Measurements from ENCODE around the gene METAP1.

METAP1 gene

DNA sequence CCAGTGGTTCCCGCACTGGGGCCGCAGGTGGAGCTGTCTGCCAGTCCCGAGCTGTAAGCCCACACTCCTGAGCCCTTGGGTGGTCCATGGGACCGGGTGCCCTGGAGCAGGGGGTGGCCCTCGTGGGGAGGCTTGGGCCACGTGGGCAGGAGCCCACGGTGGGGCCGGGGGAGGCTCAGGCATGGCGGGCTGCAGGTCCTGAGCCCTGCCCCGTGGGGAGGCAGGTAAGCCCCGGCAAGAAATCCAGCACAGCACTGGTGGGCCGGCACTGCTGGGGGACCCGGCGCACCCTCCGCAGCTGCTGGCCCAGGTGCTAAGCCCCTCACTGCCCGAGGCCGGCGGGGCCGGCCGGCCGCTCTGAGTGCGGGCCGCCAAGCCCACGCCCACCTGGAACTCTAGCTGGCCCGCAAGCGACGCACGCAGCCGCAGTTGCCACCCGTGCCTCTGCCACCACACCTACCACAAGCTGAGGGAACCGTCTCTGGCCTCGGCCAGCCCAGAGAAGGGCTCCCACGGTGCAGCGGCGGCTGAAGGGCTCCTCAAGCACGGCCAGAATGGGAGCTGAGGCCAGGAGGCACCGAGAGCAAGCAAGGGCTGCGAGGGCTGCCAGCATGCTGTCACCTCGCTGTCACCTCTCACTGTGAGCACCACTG, 2.0 kb upstream of the METAP1 start:
- Histone ChIP-seq H3K27ac (no peak overlapping the region), H3K4me3 (no peak overlapping the region), H3K4me1 (peaks cover 0 to 23% (median 3%) of the 10 kb centered on the region in 4 donors), H3K27me3 (no peaks in the 10 kb centered on the region), H3K9me3 (no peaks in the 10 kb centered on the region), H3K36me3 (no peaks in the 10 kb centered on the region)
- intact Hi-C loops (cut with DNase I; ENCODE audit: low total_unique reads) = no loop called here
- TF ChIP-seq, protein P1, sequence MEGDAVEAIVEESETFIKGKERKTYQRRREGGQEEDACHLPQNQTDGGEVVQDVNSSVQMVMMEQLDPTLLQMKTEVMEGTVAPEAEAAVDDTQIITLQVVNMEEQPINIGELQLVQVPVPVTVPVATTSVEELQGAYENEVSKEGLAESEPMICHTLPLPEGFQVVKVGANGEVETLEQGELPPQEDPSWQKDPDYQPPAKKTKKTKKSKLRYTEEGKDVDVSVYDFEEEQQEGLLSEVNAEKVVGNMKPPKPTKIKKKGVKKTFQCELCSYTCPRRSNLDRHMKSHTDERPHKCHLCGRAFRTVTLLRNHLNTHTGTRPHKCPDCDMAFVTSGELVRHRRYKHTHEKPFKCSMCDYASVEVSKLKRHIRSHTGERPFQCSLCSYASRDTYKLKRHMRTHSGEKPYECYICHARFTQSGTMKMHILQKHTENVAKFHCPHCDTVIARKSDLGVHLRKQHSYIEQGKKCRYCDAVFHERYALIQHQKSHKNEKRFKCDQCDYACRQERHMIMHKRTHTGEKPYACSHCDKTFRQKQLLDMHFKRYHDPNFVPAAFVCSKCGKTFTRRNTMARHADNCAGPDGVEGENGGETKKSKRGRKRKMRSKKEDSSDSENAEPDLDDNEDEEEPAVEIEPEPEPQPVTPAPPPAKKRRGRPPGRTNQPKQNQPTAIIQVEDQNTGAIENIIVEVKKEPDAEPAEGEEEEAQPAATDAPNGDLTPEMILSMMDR (IDR thresholded peaks at IDR 0.05) = no peak
- no peak for DNase-seq

- H3K36me3 ChIP-seq = no peaks in the 10 kb centered on the region
- peak overlapping the region; percentile 79 to 100 for H3K4me3 ChIP-seq
- H3K4me1 ChIP-seq = peaks cover 0 to 23% (median 3%) of the 10 kb centered on the region in 4 donors
- peak overlapping the region; percentile 87 for H3K27ac ChIP-seq
- intact Hi-C loops (cut with DNase I; ENCODE audit: low total_unique reads) = loop anchor here (1.0 to 5.0 kb wide), 2 partner anchors 63 to 64 kb away; no protein-coding TSS in a partner anchor
- H3K27me3 ChIP-seq = no peaks in the 10 kb centered on the region
- no peaks in the 10 kb centered on the region for H3K9me3 ChIP-seq
- TF ChIP-seq, protein P1 (IDR thresholded peaks at IDR 0.05) = no peak
- no peak for DNase-seq
Observed at GRCh38 chr4:98994474-98995182, 893 bp upstream of the METAP1 start.

DNA sequence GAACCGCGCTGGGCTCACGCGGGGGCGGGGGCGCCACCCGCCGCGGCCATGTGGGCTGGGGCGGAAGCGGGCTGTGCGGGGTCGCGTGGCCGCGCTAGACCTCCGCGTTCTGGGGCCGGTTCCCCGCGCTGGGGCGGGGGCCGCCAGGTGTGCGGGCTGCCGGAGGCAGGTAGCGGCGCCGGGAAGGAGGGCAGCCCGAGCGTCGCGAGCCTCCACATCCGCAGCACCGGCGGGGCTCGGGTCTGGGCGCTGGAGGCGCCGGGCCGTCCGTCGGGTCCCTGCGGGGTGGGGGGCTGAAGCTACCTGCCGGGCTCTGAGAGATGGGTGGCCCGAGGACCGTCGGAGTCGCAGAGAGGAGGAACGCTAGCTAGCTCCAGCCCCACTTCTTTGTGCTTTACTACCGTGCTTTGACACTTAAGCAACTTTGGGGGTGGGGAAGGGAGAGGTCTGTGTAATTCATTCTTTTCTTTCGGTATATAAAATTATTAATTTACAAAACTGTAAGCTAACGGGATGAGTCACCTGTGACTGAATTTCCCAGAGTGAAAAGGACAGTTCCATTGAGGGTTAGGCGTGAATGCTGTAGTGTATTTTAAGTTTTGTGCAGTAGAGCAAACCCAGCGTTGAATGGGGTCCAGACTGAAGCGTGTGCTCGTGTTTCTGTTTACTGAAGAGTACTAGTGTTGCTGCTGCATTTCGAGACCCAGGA, 689 bp downstream of the METAP1 start:
- intact Hi-C loops (cut with DNase I; ENCODE audit: low total_unique reads) = loop anchor here (5.0 kb wide), 1 partner anchor 61 kb away; no protein-coding TSS in a partner anchor
- DNase-seq = no peak

DNA sequence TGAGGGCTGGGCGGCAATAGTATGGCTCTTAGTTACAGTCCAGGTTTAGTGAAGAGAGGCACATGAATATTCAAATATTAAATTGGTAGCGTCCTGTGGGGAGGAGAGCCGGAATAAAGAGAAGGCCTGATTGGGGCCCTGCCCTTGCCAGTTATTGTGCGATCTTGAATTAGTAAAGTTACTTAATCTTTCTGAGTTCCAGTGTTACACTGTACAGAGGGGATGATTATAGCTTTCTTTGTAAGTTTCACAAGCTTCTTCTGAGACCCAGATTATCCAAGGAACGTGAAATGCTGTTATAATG, 1.2 kb downstream of the METAP1 start:
- peak overlapping the region; percentile 79 to 100 for H3K4me3 ChIP-seq
- TF ChIP-seq, protein P1 (IDR thresholded peaks at IDR 0.05) = no peak
- DNase-seq = no peak
- H3K27me3 ChIP-seq = no peaks in the 10 kb centered on the region
- H3K36me3 ChIP-seq = no peaks in the 10 kb centered on the region
- intact Hi-C loops (cut with DNase I; ENCODE audit: low total_unique reads) = loop anchor here (5.0 kb wide), 1 partner anchor 61 kb away; no protein-coding TSS in a partner anchor
- peak overlapping the region; percentile 79 to 83 for H3K27ac ChIP-seq
- peaks cover 0 to 30% (median 3%) of the 10 kb centered on the region in 4 donors for H3K4me1 ChIP-seq
- no peaks in the 10 kb centered on the region for H3K9me3 ChIP-seq

More for the DNA sequence above, 689 bp downstream of the METAP1 start:
- H3K27ac ChIP-seq = peak overlapping the region; percentile 79 to 83
- TF ChIP-seq, protein P1 (IDR thresholded peaks at IDR 0.05) = no peak
- H3K4me1 ChIP-seq = peaks cover 0 to 30% (median 3%) of the 10 kb centered on the region in 4 donors
- no peaks in the 10 kb centered on the region for H3K27me3 ChIP-seq
- H3K36me3 ChIP-seq = no peaks in the 10 kb centered on the region
- peak overlapping the region; percentile 79 to 100 for H3K4me3 ChIP-seq
- H3K9me3 ChIP-seq = no peaks in the 10 kb centered on the region

DNA sequence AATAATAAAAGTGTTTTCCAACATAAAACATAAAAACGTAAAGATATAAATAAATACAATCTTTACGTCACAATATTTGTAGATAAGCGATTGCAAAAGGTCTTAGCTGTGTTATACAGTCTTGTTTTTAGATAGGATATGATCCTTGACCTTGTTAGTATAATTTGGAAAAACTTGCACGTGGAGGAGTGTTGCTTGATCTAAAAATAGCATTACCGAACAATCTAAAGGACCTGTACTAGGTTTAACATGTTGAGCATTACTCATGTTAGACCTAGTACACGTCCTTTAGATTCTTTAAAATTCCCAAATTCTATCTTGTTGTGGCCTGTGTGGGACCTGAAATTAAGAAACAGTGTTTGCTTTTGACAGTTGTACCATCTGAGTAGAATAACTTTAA, 1.6 kb downstream of the METAP1 start:
- Histone ChIP-seq H3K9me3 (no peaks in the 10 kb centered on the region), H3K4me1 (peaks cover 0 to 31% (median 3%) of the 10 kb centered on the region in 4 donors), H3K27me3 (no peaks in the 10 kb centered on the region), H3K4me3 (no peak overlapping the region), H3K36me3 (no peaks in the 10 kb centered on the region), H3K27ac (no peak overlapping the region)
- intact Hi-C loops (cut with DNase I; ENCODE audit: low total_unique reads) = loop anchor here (5.0 kb wide), 1 partner anchor 60 kb away; no protein-coding TSS in a partner anchor
- no peak for DNase-seq
- TF ChIP-seq, protein P1 (IDR thresholded peaks at IDR 0.05) = no peak

Measured in tibial artery (tissue), 4 donors.